Activated B cell treated with CpG ODN at 0.5 μM for 24 hours (primary cell): ENCODE results near the gene VAT1. TPM values are rescaled to one million over a fixed set of nuclear protein-coding genes. Genes with fewer than 3 reads are reported as not detected.
A peak's percentile ranks its signal among the peaks of the same experiment; 100 is the strongest.

Source experiments
- ATAC-seq: fragments of 200-7000 bp; cut with Tn5 transposase; one replicate; pipeline ENCODE4 v1.10.0; 2021; ENCODE audit warnings: low read depth, mild to moderate bottlenecking, moderate library complexity
- CTCF ChIA-PET: fragments of 350-600 bp; sonication (Branson Sonifier 250); formaldehyde crosslinking; loops from one replicate; lab custom pipeline; 2021; ENCODE audit warnings: antibody characterized with exemption; lab: Charles Lee
- POLR2A ChIA-PET: fragments of 350-600 bp; sonication (Branson Sonifier 250); formaldehyde crosslinking; loops from one replicate; lab custom pipeline; 2021; ENCODE audit warnings: antibody characterized with exemption; lab: Charles Lee
- DNase-seq: peaks from one replicate; pipeline ENCODE4 v3.0.0; 2022
- H3K27ac Mint-ChIP-seq: one replicate; pipeline ENCODE4 v1.8.0; 2020; ENCODE audit warnings: mixed read lengths
- H3K27me3 Mint-ChIP-seq: one replicate; pipeline ENCODE4 v1.8.0; 2021; ENCODE audit warnings: mixed read lengths
- H3K36me3 Mint-ChIP-seq: one replicate; pipeline ENCODE4 v1.8.0; 2021; ENCODE audit warnings: low read depth, mixed read lengths
- H3K4me1 Mint-ChIP-seq: one replicate; pipeline ENCODE4 v1.8.0; 2021; ENCODE audit warnings: mixed read lengths
- H3K4me3 Mint-ChIP-seq: one replicate; pipeline ENCODE4 v1.8.0; 2020; ENCODE audit warnings: mild to moderate bottlenecking, mixed read lengths
- H3K9me3 Mint-ChIP-seq: one replicate; pipeline ENCODE4 v1.8.0; 2020; ENCODE audit warnings: mixed read lengths
- CTCF ChIP-seq: fragments of 200-600 bp; IDR thresholded peaks from one replicate; pipeline ENCODE4 v1.8.0; 2022; ENCODE audit warnings: antibody characterized with exemption, mild to moderate bottlenecking
- intact Hi-C: fragments of 100-400 bp; cut with micrococcal nuclease; formaldehyde crosslinking; loops from one replicate; pipeline ENCODE4 v1.15.1; 2024
- total RNA-seq: library from RNA; stranded (reverse); gene quantifications from 2 replicates; pipeline ENCODE4 v1.2.3, GENCODE V29; 2022

VAT1 gene
- total RNA-seq, 1 donor from 2014 or later = 34.4 TPM

DNA sequence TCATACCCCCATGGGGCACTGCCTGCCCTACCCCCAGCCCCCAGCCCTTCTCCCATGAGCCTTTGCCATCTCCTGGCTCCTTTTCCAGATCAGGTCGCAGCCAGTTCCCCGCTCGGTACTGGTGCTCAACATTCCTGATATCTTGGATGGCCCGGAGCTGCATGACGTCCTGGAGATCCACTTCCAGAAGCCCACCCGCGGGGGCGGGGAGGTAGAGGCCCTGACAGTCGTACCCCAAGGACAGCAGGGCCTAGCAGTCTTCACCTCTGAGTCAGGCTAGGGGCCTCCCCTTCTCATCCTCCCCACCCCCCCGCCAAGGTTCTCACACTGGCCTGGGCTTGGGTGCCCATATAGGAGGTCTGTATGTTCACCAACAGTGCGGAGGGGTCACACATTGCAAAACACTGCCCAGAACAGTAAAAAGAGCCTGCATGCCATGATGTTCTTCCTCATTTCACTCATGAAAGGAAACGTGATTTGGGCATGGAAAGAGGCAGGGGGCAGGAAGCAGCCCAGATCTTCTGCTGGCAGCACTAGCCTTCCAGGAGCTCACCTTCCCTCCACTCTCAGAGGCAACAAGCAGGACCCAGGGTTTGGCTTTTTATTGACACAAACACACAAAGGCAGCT is 8.1 kb downstream of the VAT1 start:
- POLR2A ChIA-PET = interaction anchor here (0.5 to 1.4 kb wide), 2 partner anchors 16 to 29 kb away, joined by 5 to 7 read pairs; partner anchors contain the start of gene RPL27
- H3K4me3 Mint-ChIP-seq = no peak overlapping the region
- TF ChIP-seq CTCF = no peak

GRCh38 chr17:43013296-43013695 is 8.9 kb downstream of the VAT1 start:
- no peak for TF ChIP-seq CTCF
- ChIA-PET POLR2A (interaction anchor here (1.1 to 1.8 kb wide), 3 partner anchors 8 to 15 kb away, joined by 3 to 18 read pairs (median 7); partner anchors contain the start of genes RPL27 and VAT1), CTCF (interaction anchor here (1.5 kb wide), 1 partner anchor 11 kb away, joined by 5 read pairs; no protein-coding TSS in a partner anchor)
- Mint-ChIP-seq H3K36me3 (peaks cover 52% of the 10 kb centered on the region), H3K4me3 (no peak overlapping the region), H3K27ac (peak overlapping the region; percentile 41), H3K9me3 (no peaks in the 10 kb centered on the region), H3K27me3 (no peaks in the 10 kb centered on the region), H3K4me1 (peaks cover 5% of the 10 kb centered on the region)
- DNase-seq = no peak
- intact Hi-C loops = no loop called here
- ATAC-seq = no peak

More for the DNA sequence above, 8.1 kb downstream of the VAT1 start:
- ATAC-seq (no peak), DNase-seq (no peak)
- Mint-ChIP-seq H3K9me3 (no peaks in the 10 kb centered on the region), H3K36me3 (peaks cover 52% of the 10 kb centered on the region), H3K27me3 (no peaks in the 10 kb centered on the region), H3K4me1 (peaks cover 5% of the 10 kb centered on the region), H3K27ac (no peak overlapping the region)
- intact Hi-C loops = no loop called here
- CTCF ChIA-PET = no interaction called here

- H3K27ac Mint-ChIP-seq = no peak overlapping the region
- H3K9me3 Mint-ChIP-seq = no peaks in the 10 kb centered on the region
- peaks cover 47% of the 10 kb centered on the region for H3K36me3 Mint-ChIP-seq
- TF ChIP-seq CTCF = no peak
- DNase-seq (no peak), ATAC-seq (no peak)
- ChIA-PET CTCF (interaction anchor here (1.5 kb wide), 1 partner anchor 12 kb away, joined by 5 read pairs; no protein-coding TSS in a partner anchor), POLR2A (interaction anchor here (0.5 to 1.8 kb wide), 4 partner anchors 9 to 29 kb away, joined by 3 to 18 read pairs (median 3); partner anchors contain the start of gene VAT1)
- peaks cover 9% of the 10 kb centered on the region for H3K4me1 Mint-ChIP-seq
- no peak overlapping the region for H3K4me3 Mint-ChIP-seq
- intact Hi-C loops = no loop called here
- H3K27me3 Mint-ChIP-seq = no peaks in the 10 kb centered on the region
Observed at GRCh38 chr17:43011728-43012472, 10.3 kb downstream of the VAT1 start.

DNA sequence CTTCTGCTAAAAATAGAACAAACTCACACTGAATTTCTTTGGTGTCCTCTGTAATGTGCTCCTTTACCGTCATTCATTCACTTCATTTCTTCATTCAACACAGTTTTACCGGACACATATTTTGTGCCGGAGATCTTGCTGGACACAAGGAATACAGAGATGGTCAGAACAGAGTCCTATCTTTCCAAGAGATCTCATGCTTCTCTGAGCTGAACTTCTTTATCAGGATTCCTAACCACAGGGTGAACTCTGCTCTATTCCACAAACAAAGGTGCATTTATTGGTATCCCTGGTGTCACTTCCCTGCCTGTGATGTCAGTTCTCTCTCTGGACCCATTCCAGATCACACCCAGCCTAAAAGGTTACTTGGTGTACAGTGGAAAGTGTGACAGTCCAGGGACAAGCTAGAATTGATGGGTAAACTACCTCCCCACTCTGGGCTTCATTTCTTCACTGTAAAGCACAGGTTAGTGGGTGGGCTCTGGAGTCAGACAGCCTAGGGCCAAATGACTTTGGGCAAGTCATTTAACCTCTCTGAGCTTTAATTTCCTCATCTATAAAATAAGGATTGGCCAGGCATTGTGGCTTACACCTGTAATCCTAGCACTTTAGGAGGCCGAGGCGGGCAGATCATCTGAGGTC is 11.4 kb downstream of the VAT1 start:
- no peak for TF ChIP-seq CTCF
- DNase-seq = no peak
- ChIA-PET CTCF (interaction anchor here (1.3 kb wide), 1 partner anchor 328 kb away, joined by 3 read pairs; no protein-coding TSS in a partner anchor), POLR2A (interaction anchor here (1.0 kb wide), 1 partner anchor 12 kb away, joined by 7 read pairs; the partner anchor contains the start of gene RPL27)
- peaks cover 48% of the 10 kb centered on the region for H3K36me3 Mint-ChIP-seq
- peaks cover 16% of the 10 kb centered on the region for H3K4me1 Mint-ChIP-seq
- ATAC-seq = no peak
- H3K27ac Mint-ChIP-seq = no peak overlapping the region
- H3K9me3 Mint-ChIP-seq = no peaks in the 10 kb centered on the region
- intact Hi-C loops = no loop called here
- H3K4me3 Mint-ChIP-seq = no peak overlapping the region
- H3K27me3 Mint-ChIP-seq = no peaks in the 10 kb centered on the region
